M059J (cell line): ENCODE measurements around the gene CCR7. TPM values are rescaled to one million over a fixed set of nuclear protein-coding genes. Genes with fewer than 3 reads are reported as not detected.
"Not testable (repeated sequence)": the region's sequence is repeated elsewhere in the genome, so short reads cannot be mapped to it uniquely, and the experiment has no call there.

ENCODE experiments used
- DNase-seq: peaks from one replicate; pipeline ENCODE4 v3.0.0-alpha.2; 2012; ENCODE audit warnings: low read depth
- total RNA-seq: library from RNA; depleted of rRNA; stranded (reverse); fragments of >200 nt; shearing (Covaris generic); gene quantifications from 2 replicates; pipeline ENCODE4 v1.2.3, GENCODE V29; 2014

The CCR7 gene
- total RNA-seq, 1 experiment from 2014 or later = not detected

DNA sequence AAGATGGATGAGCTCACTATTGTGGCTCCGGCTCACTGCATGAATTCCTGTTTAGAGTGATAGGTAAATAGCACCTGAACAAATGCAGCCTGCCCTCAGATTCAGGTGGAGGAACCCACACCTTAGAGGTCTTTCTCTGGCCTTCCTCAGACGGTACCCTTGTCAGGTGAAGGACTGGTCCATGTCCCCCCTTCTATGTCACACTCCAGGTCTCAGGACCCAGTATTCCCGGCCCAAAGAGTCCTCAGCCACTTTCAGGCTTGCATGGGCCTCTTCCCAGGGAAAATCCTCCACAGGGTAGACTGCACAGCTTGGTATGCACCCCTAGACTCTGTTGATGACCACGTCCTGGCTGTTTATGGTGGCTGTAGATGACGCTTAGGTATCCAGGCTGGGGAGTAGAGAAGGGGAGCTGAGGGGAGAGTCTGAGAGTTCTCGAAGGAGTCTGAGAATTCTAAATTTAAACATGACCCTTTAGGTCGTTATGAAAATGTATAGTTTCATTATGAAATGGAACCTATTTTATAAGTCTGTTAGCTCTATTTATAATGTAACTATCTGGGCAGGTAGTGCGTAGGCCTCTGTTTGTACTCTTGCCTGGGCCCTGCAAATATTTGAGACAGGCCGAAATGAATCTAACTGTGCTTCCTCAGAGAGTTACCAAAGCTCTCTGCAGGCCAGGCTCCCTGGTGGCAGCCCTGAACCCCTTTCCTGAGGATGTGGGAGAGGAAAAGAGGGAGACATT is 32.5 kb upstream of the CCR7 start:
- no peak for DNase-seq

DNA sequence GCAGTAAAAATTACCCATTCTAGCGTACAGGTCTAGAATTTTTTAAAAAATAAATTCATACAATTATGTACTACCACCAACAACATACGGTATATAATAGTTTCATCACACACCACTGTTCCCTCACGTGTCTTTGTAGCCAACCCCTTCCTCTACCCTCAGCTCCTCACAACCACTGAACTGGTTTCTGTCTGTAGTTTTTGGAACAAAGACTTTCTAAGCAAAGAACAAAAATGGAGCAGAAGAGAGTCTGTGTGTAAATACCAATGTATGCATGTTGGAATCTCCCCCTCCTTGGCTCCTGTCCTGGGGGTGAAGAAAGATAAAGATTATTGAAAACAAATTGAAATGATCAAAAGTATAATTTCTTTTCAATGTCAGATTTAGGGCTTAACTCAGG is 31.9 kb upstream of the CCR7 start:
- no peak for DNase-seq

DNA sequence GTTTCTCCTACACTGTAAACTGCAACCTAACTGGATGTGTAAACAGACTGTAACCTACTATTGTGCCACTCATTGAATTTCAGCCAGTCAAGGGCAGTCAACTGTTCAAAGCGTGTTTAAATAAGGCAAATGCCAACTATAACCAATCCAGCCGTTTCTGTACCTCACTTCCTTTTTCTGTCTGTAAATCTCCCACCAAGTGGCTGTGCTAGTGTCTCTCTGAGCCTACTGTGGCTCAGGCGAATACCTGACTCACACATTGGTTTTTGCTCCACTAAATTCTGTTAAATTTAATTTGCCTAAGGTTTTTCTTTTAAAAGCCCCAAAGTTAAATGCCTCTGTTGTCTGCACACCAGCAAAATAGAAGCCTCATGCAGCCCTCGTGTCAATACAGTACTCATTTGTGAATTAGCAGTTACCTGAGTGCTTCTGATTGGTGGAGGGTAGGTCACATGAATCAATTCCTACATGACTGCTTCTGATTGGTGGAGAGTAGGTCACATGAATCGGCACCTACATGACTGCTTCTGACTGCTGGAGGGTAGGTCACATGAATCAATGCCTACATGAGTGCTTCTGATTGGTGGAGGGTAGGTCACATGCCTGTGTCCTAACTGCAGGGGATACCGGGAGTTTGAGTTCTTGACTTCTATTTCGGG is 31.1 kb upstream of the CCR7 start:
- DNase-seq = peak; percentile 42

DNA sequence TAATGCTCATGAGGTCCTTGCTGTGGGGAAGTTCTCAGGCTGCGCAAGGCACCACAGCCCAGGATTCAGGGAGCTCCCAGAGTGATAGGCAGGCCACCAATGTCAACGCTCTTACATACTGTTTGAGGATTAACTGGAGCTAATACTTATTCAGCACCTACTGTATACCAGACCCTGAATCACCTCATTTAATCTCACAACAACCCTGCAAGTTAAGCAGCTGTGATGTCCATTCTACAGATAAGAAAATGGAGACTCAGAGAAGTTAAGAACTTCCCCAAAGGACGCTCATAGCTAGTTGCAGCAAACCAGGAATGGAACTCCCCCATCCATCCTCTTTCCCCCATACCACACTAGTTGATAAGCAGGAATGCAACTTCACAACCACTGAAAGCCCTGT is 25.5 kb upstream of the CCR7 start:
- DNase-seq = no peak

DNA sequence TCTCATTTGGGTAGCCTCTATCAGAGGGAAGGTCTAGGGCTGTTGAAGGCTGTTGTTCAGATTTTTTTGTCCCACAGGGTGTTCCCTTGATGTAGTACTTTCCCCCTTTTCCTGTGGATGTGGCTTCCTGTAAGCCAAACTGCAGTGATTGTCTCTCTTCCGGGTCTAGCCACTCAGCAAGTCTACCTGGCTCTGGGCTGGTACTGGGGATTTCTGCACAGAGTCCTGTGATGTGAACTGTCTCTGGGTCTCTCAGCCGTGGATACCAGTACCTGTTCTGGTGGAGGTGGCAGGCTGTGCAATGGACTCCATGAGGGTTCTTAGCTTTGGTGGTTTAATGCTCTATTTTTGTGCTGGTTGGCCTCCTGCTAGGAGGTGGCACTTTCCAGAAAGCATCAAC is 23.3 kb upstream of the CCR7 start:
- DNase-seq = no peak

DNA sequence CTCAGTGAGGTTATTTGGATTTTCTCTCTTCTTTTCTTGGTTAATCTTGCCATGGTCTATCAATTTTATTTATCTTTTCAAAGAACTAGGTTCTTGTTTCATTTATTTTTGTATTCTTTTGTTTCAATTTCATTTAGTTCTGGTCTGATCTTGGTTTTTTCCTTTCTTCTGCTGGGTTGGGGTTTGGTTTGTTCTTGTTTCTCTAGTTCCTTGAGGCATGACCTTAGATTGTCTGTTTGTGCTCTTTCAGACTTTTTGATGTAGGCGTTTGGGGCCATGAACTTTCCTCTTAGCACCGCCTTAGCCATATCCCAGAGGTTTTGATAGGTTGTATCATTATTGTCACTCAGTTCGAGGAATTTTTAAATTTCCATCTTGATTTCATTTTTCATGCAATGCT is 21.0 kb upstream of the CCR7 start:
- DNase-seq = not testable (repeated sequence)

DNA sequence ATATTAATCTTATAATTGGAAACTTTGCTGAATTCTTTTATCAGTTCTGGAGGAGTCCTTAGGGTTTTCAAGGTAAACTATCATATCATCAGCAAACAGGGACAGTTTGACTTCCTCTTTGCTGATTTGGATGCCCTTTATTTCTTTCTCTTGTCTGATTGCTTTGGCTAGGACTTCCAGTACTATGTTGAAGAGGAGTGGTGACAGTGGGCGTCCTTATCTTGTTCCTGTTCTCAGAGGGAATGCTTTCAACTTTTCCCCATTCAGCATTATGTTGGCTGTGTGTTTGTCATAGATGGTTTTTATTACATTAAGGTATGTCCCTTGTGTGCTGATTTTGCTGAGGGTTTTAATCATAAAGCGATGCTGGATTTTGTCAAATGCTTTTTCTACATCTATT is 19.7 kb upstream of the CCR7 start:
- DNase-seq = not testable (repeated sequence)

DNA sequence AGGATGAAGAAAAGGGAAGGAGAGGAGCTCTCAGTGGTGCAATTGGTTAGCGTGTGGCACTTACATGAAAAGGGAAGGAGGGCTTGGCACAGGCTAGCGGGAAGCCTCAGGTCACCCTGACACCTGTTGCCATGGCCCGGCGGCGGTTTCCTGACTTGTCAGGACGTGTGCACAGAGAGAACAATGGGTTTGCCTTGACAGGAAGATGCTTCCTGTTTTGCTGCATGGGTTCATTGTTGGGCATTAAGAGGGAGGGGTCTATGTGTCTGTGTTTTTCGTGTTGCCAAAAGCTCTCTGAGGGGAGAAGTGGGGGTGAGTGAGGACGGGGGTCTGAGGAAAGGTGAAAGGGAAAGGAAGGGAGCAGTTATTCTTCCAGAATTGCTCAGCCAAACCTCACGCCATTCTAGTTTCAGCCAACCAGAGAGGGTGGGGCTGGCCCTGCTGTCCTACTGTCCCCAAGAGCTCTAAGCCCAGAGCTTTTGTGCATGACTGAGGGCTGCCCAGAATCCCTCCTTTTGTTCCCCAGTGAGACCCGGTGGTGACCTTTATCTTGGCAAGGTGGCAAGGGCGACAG is 17.1 kb upstream of the CCR7 start:
- no peak for DNase-seq

DNA sequence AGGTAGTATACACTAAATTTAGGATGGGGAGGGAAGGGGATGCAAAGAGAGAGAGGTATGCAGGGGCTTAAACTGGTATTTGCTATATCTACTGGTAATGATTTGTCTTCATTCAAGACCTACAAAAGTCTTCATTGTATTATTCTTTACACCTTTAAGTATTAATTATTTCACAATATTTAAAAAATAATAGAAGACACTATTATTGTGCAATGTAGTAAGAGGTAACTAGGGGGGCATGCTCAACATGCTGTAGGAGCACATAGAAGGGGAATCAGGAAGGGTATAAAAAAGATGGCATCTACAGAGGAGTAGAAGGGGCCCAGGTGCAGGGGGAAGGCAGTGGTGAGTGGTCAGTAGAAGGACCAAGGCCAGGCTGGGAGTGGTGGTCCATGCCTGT is 14.9 kb upstream of the CCR7 start:
- DNase-seq = no peak

DNA sequence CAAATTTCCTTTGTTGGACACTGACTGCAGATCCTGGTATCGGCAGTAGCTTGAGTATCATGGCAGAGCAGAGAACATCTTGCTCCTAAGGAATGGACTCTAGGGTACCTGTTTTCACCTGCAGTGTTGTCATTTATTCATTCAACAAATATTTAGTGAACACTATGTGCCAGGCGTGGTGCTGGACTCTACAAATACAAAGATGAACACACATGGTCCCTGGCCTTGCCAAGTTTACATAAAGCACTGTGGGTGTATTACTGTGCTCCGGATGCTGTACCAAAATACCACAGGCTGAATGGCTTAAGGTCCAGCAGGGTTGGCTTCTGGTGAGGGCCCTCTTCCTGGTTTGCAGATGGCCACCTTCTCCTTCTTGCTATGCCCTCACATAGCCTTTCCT is 14.2 kb upstream of the CCR7 start:
- no peak for DNase-seq

DNA sequence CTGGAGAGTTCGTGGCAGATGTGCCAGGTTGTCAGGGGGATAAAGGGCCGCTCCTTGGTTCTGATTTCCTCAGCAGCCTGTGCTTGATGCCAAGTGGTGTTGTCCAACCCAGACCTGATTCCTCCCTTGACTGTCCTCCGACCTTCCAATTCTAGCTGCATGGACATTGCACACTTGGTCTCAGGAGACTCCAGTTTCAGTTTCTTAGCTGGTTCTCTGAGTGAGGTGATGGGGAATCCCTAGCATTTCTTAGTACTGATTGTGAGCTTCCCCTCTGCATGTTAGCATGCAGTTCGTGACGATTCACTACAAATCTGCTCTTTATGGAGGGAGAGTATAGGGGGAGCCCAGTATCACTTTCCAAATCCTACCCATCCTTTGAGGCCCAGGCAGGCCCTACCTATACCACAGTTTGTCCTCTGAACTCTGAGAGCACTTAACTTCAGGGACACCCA is 12.4 kb upstream of the CCR7 start:
- DNase-seq = no peak

DNA sequence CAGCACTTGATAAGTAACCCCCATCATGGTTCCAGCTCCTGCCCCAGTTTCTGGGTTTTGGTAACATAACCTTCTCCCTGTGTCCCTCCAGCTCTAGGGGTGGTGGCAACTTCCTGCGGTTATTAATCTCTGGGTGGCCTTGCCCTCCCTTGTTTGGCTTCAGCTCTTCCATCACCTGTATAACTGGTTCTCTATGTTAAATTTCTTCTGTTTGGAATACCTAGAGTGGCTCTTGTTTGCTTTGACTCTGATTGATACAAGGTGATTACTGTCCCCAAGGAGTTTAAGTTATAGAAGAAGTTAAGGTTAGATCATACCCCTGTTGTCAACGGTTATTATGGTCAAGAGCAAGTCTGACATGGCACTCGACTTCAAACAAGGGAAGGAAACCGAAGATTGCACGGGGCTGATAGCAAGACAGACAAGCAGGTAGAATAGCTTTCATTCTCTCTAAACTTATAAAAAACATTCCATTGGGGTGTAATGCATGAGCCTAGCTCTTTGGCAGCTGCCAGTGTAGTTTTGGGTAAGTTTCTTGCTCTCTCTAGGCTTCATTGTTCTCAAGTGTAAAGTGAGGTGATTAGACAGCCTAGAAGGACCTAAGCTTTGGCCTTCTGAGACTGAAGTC is 11.0 kb upstream of the CCR7 start:
- DNase-seq = no peak

DNA sequence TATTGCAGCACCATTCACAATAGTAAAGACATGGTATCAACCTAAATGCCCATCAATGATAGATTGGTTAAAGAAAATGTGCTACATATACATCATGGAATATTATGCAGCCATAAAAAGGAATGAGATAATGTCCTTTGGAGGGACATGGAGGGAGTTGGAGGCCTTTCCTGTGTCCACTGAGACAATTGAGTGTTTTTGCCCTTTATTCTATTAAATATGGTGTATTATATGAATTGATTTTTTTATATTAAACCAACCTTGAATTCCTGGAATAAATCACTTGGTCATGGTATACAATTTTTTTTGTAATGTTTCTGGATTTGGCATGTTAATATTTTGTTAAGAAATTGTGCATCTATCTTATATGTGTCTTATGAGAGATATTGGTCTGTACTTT is 9.0 kb upstream of the CCR7 start:
- no peak for DNase-seq

DNA sequence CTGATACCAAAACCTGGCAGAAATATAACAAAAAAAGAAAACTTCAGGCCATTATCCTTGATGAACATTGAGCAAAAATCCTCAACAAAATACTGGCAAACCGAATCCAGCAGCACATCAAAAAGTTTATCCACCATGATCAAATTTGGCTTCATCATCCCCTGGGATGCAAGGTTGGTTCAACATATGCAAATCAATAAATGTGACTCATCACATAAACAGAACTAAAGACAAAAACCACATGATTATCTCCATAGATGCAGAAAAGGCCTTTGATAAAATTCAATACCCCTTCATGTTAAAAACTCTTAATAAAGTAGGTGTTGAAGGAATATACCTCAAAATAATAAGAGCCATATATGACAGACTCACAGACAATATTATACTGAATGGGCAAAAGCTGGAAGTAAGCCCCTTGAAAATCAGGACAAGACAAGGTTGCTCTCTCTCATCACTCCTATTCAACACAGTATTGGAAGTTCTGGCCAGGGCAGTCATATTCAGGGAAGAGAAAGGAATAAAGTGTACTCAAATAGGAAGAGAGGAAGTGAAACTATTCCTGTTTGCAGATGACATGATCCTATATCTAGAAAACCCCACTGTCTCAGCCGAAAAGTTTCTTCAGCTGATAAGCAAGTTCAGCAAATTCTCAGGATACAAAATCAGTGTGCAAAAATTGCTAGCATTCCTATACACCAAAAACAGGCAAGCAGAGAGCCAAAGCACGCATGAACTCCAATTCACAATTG is 7.1 kb upstream of the CCR7 start:
- DNase-seq = not testable (repeated sequence)

DNA sequence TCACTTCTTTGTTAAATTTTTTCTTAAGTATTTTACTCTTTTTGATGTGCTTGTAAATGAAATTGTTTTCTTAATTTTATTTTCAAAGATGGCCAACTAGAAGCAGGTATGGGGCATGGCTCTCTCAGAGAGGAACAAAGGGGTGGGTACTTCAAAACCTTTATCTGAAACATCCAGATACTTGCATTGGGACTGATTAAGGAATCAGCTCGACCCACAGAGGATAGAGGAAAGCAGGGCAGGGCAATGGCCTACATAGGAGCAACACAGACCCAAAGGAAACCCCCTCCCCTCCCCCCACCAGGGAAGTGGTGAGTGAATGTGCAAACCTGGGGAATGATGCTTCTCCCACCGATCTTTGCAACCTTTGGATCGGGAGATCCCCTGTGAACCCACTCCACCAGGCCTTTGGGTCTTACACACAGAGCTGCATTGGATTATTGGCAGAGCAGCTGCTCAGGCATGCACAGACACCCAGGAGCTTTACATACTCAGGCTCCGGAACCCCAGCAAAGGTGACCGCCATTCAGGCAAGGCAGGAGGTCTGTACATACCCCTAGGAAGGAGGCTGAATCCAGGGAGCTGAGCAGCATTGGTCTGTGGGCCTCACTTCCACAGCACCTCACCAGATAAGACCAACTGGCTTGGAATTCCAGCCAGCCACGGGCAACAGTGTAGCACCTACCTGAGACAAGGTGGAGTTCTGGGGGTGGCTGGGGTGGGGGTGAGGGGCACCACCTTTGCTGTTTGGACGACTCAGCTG is 3.0 kb upstream of the CCR7 start:
- DNase-seq = no peak

DNA sequence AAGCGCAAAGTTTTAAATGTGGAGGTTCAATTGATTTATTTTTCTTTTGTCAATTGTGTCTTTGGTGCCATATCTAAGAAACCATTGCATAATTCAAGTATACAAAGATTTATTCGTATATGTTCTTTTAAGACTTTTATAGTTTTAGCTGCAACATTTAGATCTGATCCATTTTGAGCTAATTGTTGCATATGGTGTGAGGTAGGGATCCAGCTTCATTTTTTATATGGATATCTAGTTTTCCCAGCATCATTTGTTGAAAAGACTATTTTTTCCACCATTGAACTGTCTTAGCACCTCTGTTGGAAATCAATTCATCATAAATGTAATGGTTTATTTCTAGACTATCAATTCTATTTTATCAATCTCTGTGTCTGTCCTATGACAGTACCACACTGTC is 2.1 kb upstream of the CCR7 start:
- DNase-seq = no peak

DNA sequence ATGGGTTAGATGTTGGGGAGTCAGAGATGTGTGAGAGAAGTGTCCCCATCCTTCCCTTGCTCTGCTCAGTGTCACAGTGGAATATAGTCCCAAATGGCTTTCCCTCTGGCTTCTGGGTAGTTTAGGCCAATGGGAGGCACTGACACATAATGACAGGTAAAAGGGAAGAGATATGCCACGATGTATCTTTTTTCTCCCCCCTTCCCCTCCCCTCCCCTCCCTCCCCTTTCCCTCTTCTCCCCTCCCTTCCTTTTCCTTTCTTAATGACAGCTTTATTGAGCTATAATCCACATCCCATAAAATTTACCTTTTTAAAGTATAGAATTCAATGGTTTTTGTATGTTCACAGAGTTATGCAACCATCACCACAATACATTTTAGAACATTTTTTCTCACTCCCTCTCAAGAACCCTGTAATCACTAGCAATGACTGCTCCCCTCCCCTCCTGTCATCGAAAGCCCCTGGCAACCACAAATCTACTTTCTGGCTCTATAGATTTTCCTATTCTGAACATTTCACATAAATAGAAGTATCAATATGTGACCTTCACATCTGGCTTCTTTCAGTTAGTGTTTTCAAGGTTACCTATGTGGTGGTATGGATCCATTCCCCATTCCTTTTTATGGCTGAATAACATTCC is 617 bp upstream of the CCR7 start:
- no peak for DNase-seq

DNA sequence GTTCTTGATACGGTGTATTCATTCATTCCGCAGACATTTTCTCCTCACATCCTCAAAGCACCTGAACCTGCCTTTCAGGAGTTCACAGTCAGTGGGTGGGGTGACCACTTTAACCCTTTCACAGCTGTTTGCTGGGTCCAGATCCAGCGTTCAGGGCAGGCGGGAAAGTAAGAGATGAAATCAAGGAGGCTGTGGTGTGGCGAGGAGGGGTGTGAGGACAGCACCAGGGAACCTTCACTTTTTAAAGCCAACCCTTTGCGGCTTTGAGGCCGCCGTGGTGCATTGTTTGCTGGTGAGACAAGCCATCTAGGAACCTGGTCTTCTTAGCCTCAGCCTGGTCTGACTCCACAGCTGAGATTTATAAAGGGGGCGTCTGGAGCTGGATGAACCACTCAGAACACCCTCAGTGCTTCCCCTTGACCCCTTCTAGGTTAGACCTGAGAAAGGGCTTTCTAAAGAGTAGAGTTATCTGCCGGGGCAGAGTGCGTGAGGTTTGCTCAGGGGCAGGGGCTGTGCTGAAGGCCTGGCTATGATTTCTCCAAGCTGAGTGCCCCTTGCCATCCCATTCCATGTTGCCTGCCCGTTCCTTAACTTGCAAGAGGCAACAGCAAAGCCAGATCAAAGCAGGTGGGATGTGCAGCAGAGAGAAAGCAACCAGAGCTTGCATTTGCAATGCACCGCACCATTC is 933 bp downstream of the CCR7 start:
- peak; percentile 9 for DNase-seq

DNA sequence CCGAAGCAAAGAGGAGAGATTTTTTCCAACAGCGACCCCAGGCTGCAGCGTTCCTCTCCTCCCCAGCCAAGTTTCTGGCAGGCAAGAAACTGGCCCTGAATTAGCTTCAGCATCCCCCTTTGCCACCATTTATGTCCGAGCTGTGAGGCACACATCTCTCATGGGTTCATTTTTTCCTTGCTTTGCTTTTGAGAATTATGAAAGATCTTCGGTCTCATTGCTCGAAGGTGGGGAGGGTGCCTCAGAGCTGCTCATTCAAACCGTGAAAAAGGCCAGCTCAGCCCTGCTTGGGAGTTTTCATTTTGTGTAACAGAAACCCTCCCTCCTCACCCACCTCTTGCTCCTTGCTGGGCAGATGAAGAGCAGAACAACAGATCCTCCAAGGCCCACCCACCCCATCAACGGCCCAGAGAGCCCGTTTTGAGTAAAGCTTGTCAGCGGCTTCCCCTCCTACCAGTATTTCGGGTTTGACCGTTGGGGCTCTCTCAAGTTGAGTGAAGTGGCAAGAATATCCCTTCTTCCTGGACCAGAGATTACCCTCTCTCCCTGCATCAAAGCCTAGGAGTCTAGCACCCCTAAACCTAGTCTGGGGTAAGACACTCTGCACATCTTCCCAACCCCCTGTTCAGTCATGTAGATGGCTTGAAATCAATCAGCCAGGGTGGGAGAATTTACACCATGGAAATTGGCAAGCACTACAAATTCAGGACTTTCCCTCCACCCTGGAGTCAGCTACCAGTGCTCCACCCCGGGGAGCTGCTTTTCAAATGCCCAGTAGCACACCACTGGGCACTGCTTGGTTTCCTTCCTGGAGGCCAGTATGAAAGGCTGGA is 1.8 kb downstream of the CCR7 start:
- DNase-seq = no peak
